GM10266 (cell line): ENCODE data around the gene SLC44A1.

Experiments
- DNase-seq: peaks from one replicate; pipeline ENCODE4 v3.0.0; 2012; ENCODE audit errors: extremely low spot score
- CTCF ChIP-seq: IDR thresholded peaks from 2 replicates; pipeline ENCODE4 v1.5.1; 2012; ENCODE audit warnings: mild to moderate bottlenecking, low read depth; ENCODE audit not compliant: control insufficient read depth, insufficient read depth; ENCODE audit errors: missing control alignments

SLC44A1 gene

GRCh38 chr9:105401651-105402050 lies 157.2 kb downstream of the SLC44A1 start:
- TF ChIP-seq CTCF = no peak
- DNase-seq = no peak

GRCh38 chr9:105403552-105404248 lies 159.2 kb downstream of the SLC44A1 start:
- no peak for DNase-seq
- no peak for TF ChIP-seq CTCF

- no peak for TF ChIP-seq CTCF
- peak; percentile 13 for DNase-seq
Observed at GRCh38 chr9:105405514-105406131, 161.2 kb downstream of the SLC44A1 start.

GRCh38 chr9:105406369-105406768 lies 161.9 kb downstream of the SLC44A1 start:
- no peak for TF ChIP-seq CTCF
- DNase-seq = no peak

- DNase-seq = no peak
- TF ChIP-seq CTCF = peak; percentile 29
Observed at GRCh38 chr9:105413525-105413924, 169.1 kb downstream of the SLC44A1 start.

- peak; percentile 61 for DNase-seq
- peak; percentile 84 for TF ChIP-seq CTCF
Observed at GRCh38 chr9:105414947-105415661, 170.7 kb downstream of the SLC44A1 start.

GRCh38 chr9:105415662-105415980 lies 171.2 kb downstream of the SLC44A1 start:
- no peak for DNase-seq
- no peak for TF ChIP-seq CTCF
